Common myeloid progenitor, CD34-positive (primary cell): ENCODE measurements around the gene PIGV. TPM values are rescaled to one million over a fixed set of nuclear protein-coding genes. Genes with fewer than 3 reads are reported as not detected.

Experiments used
- CTCF ChIA-PET: fragments of 350-600 bp; sonication (Branson Sonifier 250); formaldehyde crosslinking; loops from one replicate; lab custom pipeline; 2021; ENCODE audit warnings: antibody characterized with exemption; lab: Charles Lee
- POLR2A ChIA-PET: fragments of 350-600 bp; sonication (Branson Sonifier 250); formaldehyde crosslinking; loops from one replicate; lab custom pipeline; 2021; ENCODE audit warnings: antibody characterized with exemption; lab: Charles Lee
- DNase-seq, 3 donors: peaks; one replicate each; pipeline versions ENCODE4 v3.0.0 to v3.0.0-alpha.2; 2013
- H3K27ac ChIP-seq, 2 experiments: 1 replicate in 1 of 2; 2 replicates in 1 of 2; pipeline ENCODE4 v1.7.0; 2013; ENCODE audit warnings: inconsistent platforms in 2 of 2, low read length in 2 of 2, mild to moderate bottlenecking in 2 of 2, low read depth in 1 of 2, moderate library complexity in 1 of 2; ENCODE audit not compliant: severe bottlenecking in 2 of 2, insufficient read depth in 1 of 2, poor library complexity in 1 of 2
- H3K27me3 ChIP-seq, 5 experiments: replicated peaks in 2 of 5; 1 replicate in 3 of 5; 2 replicates in 2 of 5; pipeline versions ENCODE4 v1.6.1 to v1.7.0; 2013; ENCODE audit warnings: low read length in 4 of 5, mild to moderate bottlenecking in 2 of 5, moderate library complexity in 2 of 5, inconsistent platforms in 1 of 5; ENCODE audit not compliant: insufficient read depth in 5 of 5, control insufficient read depth in 4 of 5
- H3K36me3 ChIP-seq, 4 experiments: 1 replicate in 2 of 4; 2 replicates in 2 of 4; pipeline versions ENCODE4 v1.6.1 to v1.7.0; 2013; ENCODE audit warnings: low read length in 3 of 4, control low read depth in 1 of 4, mild to moderate bottlenecking in 1 of 4; ENCODE audit not compliant: control insufficient read depth in 4 of 4, insufficient read depth in 4 of 4
- H3K4me1 ChIP-seq, 4 experiments: 1 replicate in 3 of 4; 2 replicates in 1 of 4; pipeline versions ENCODE4 v1.6.1 to v1.7.1; 2013; ENCODE audit warnings: low read length in 3 of 4, mild to moderate bottlenecking in 3 of 4, control low read depth in 1 of 4, inconsistent platforms in 1 of 4, moderate library complexity in 1 of 4; ENCODE audit not compliant: control insufficient read depth in 4 of 4, insufficient read depth in 4 of 4; ENCODE audit errors: control extremely low read depth in 1 of 4
- H3K4me3 ChIP-seq, 7 experiments: 1 replicate in 4 of 7; 2 replicates in 3 of 7; pipeline versions ENCODE4 v1.5.1 to v1.7.0; 2013; ENCODE audit warnings: mild to moderate bottlenecking in 7 of 7, low read length in 6 of 7, moderate library complexity in 6 of 7, inconsistent platforms in 2 of 7, low read depth in 2 of 7, control low read depth in 1 of 7; ENCODE audit not compliant: insufficient read depth in 4 of 7, control insufficient read depth in 1 of 7; ENCODE audit errors: extremely low read depth in 1 of 7
- H3K9me3 ChIP-seq, 5 experiments: 1 replicate in 4 of 5; 2 replicates in 1 of 5; pipeline versions ENCODE4 v1.6.1 to v1.7.1; 2013; ENCODE audit warnings: low read length in 4 of 5, mild to moderate bottlenecking in 2 of 5, inconsistent platforms in 1 of 5, low read depth in 1 of 5, moderate library complexity in 1 of 5; ENCODE audit not compliant: control insufficient read depth in 4 of 5, insufficient read depth in 2 of 5; ENCODE audit errors: control extremely low read depth in 1 of 5
- WGBS: methylation state at CpG from one replicate; pipeline ENCODE4 v1.1.5; 2013; ENCODE audit not compliant: insufficient coverage; 5-methylcytosine and 5-hydroxymethylcytosine counted together
- polyA plus RNA-seq: library from polyadenylated mRNA; unstranded; fragments of 120-200 nt; gene quantifications from one replicate; pipeline ENCODE4 v1.2.1, GENCODE V29; 2013

Gene PIGV
- polyA plus RNA-seq = 18.3 TPM

GRCh38 chr1:26787706-26788514 lies at the start of gene PIGV:
TSS of gene PIGV (plus strand) at chr1:26787950. CDS start at chr1:26790816, 2,866 bp downstream.
- H3K4me1 ChIP-seq = peaks cover 63 to 84% (median 73%) of the 10 kb centered on the region in 4 experiments
- WGBS = 0% methylated on average over 50 of the region's 63 CpGs
- peak within 1 kb of the TSS; percentile 87 to 96 for H3K27ac ChIP-seq
- DNase-seq = peak; percentile 80 to 88 (median 87)
- peak within 1 kb of the TSS; percentile 72 to 95 (median 91) for H3K4me3 ChIP-seq
- no peaks in the 10 kb centered on the region for H3K9me3 ChIP-seq
- H3K36me3 ChIP-seq = peaks cover 3 to 13% (median 8%) of the 10 kb centered on the region in 4 experiments
- ChIA-PET POLR2A (interaction anchor here (0.7 to 2.0 kb wide), 6 partner anchors 9 to 287 kb away, joined by 3 to 9 read pairs (median 3); no protein-coding TSS in a partner anchor), CTCF (interaction anchor here (0.9 to 9.5 kb wide), 27 partner anchors 9 to 250 kb away, joined by 3 to 186 read pairs (median 5); no protein-coding TSS in a partner anchor)
- H3K27me3 ChIP-seq = no peaks in the 10 kb centered on the region

GRCh38 chr1:26739329-26739914 lies 48.3 kb upstream of the PIGV start:
- peaks cover 20 to 41% (median 36%) of the 10 kb centered on the region in 4 experiments for H3K4me1 ChIP-seq
- peak in 1 of 3 donors; percentile 37 for DNase-seq
- no peaks in the 10 kb centered on the region for H3K9me3 ChIP-seq
- no peaks in the 10 kb centered on the region for H3K27me3 ChIP-seq
- ChIA-PET POLR2A (interaction anchor here (0.9 kb wide), 1 partner anchor 16 kb away, joined by 3 read pairs; no protein-coding TSS in a partner anchor), CTCF (interaction anchor here (1.7 to 6.9 kb wide), 3 partner anchors 10 to 46 kb away, joined by 3 to 26 read pairs (median 4); no protein-coding TSS in a partner anchor)
- peaks cover 18 to 68% (median 47%) of the 10 kb centered on the region in 4 experiments for H3K36me3 ChIP-seq
- peak overlapping the region; percentile 19 to 59 for H3K27ac ChIP-seq
- H3K4me3 ChIP-seq = no peak overlapping the region
- WGBS = 51% methylated on average over 4 of the region's 4 CpGs

DNA sequence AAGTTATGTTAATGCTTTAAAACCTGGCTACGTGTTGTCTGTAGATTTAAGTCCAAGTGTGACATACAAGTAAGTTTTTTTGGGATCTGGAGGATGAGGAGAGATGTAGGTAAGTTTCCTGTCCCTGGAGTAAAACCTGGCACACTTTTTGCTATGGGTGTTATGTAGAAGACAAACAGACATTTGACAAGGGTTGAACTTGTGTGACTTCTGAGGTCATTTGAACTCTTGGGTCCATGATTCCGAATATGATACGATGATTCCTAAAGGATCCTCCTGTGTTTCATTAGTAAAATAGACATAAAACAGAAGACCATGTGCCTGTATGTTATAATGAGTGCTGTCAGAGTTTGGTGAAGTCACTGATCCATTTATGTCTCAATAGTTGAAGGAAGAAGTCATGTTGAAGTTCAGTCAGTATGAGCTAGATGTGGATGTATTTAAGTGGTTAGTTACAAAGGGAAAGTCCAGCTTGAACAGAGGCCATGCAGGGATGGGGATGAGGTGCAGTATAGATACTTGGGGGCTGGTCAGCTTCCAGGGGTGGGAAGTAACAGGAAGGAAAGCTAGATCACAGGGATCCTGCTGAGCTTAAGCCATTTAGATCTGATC lies 47.6 kb upstream of the PIGV start:
- ChIA-PET CTCF (interaction anchor here (1.7 to 6.9 kb wide), 2 partner anchors 11 to 46 kb away, joined by 4 to 26 read pairs; no protein-coding TSS in a partner anchor), POLR2A (interaction anchor here (0.5 to 1.0 kb wide), 3 partner anchors 10 to 48 kb away, joined by 3 read pairs; partner anchors contain the start of gene PIGV)
- no peak overlapping the region for H3K4me3 ChIP-seq
- peak overlapping the region in 1 of 2 experiments; percentile 59 for H3K27ac ChIP-seq
- 86% methylated on average over 1 of the region's 3 CpGs for WGBS
- no peaks in the 10 kb centered on the region for H3K9me3 ChIP-seq
- DNase-seq = no peak
- H3K4me1 ChIP-seq = peaks cover 26 to 49% (median 43%) of the 10 kb centered on the region in 4 experiments
- H3K27me3 ChIP-seq = no peaks in the 10 kb centered on the region
- H3K36me3 ChIP-seq = peaks cover 19 to 62% (median 45%) of the 10 kb centered on the region in 4 experiments

- no peak for DNase-seq
- Histone ChIP-seq H3K4me3 (no peak overlapping the region), H3K9me3 (no peaks in the 10 kb centered on the region), H3K27ac (peak overlapping the region in 1 of 2 experiments; percentile 27), H3K4me1 (peaks cover 31 to 54% (median 49%) of the 10 kb centered on the region in 4 experiments), H3K36me3 (peaks cover 22 to 63% (median 41%) of the 10 kb centered on the region in 4 experiments), H3K27me3 (no peaks in the 10 kb centered on the region)
- ChIA-PET POLR2A (no interaction called here), CTCF (interaction anchor here (1.1 to 6.9 kb wide), 2 partner anchors 12 to 139 kb away, joined by 3 to 26 read pairs; no protein-coding TSS in a partner anchor)
- 100% methylated on average over 4 of the region's 5 CpGs for WGBS
Measured at GRCh38 chr1:26740952-26741351, 46.8 kb upstream of the PIGV start.

DNA sequence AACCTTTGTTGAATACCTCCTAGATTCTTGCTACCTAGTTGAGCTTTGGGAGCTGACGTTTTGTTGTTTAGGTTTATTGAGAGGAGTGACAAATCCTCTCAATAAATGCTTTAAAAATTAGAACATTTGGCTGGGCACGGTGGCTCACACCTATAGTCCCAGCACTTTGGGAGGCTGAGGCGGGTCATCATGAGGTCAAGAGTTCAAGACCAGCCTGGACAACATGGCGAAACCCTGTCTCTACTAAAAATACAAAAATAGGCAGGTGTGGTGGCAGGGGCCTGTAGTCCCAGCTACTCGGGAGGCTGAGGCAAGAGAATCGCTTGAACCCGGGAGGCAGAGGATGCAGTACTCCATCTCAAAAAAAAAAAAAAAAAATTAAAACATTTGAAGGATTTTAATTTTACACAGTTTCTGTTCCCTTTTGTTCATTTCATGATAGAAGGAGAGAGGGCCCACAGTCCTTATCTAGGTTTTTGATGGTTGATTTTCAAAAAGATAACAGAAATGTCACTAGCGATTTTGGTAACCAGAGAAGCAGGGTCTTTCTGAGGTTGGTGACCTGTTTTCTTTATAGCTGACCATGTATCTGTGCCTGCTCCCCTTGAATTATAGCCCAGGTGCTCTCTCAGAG lies 44.2 kb upstream of the PIGV start:
- DNase-seq = no peak
- H3K36me3 ChIP-seq = peaks cover 26 to 74% (median 50%) of the 10 kb centered on the region in 4 experiments
- peaks cover 31 to 57% (median 49%) of the 10 kb centered on the region in 4 experiments for H3K4me1 ChIP-seq
- H3K27me3 ChIP-seq = no peaks in the 10 kb centered on the region
- H3K27ac ChIP-seq = peak overlapping the region in 1 of 2 experiments; percentile 67
- CTCF ChIA-PET = interaction anchor here (0.7 to 6.9 kb wide), 5 partner anchors 14 to 134 kb away, joined by 3 to 26 read pairs (median 5); no protein-coding TSS in a partner anchor
- H3K4me3 ChIP-seq = peak overlapping the region in 2 of 7 experiments; percentile 48 to 55
- POLR2A ChIA-PET = no interaction called here
- no peaks in the 10 kb centered on the region for H3K9me3 ChIP-seq
- whole genome bisulfite sequencing = 50% methylated on average over 2 of the region's 8 CpGs
